A549 (cell line): ENCODE data around the gene ALG12. TPM values are rescaled to one million over a fixed set of nuclear protein-coding genes. Genes with fewer than 3 reads are reported as not detected.

Experiments used
- ATAC-seq, 2 experiments: fragments of 200-7000 bp in 1 of 2; fragments of >200 bp in 1 of 2; cut with Nextera tagmentation in 1 of 2; cut with Tn5 transposase in 1 of 2; 3 replicates each; pipeline versions ENCODE4 v1.8.0 to v1.9.1; 2018 to 2020; ENCODE audit warnings: mild to moderate bottlenecking in 1 of 2, moderate library complexity in 1 of 2
- CTCF ChIA-PET: fragments of 300-600 bp; sonication (Branson Sonifier 250); formaldehyde crosslinking; extraction: SDS; loops from one replicate; lab custom pipeline; 2021; ENCODE audit warnings: antibody characterized with exemption, inconsistent platforms; lab: Yijun Ruan, JAX
- POLR2A ChIA-PET: fragments of 350-600 bp; formaldehyde crosslinking; extraction: SDS; loops from one replicate; lab custom pipeline; 2021; ENCODE audit warnings: antibody characterized with exemption, inconsistent platforms; lab: Yijun Ruan, JAX
- DNase-seq, 2 experiments: peaks; one replicate each; pipeline versions ENCODE4 v3.0.0 to v3.0.0-alpha.2; 2011 to 2016; ENCODE audit warnings: low read depth in 1 of 2, low spot score in 1 of 2
- FAIRE-seq: peaks from 2 replicates; lab custom pipeline; 2011; peaks lifted over from hg19 to GRCh38; lab: Jason Lieb, UNC
- H3K27ac ChIP-seq, 2 experiments: fragments of >200 bp; sonication (Bioruptor Twin); formaldehyde crosslinking; 3 replicates each; pipeline ENCODE4 v1.5.1; 2016 to 2017
- H3K4me1 ChIP-seq: fragments of >200 bp; sonication (Bioruptor Twin); formaldehyde crosslinking; 3 replicates; pipeline ENCODE4 v1.6.1; 2016
- H3K4me2 ChIP-seq: fragments of >200 bp; sonication (Bioruptor Twin); formaldehyde crosslinking; 3 replicates; pipeline ENCODE4 v1.6.1; 2016
- H3K4me3 ChIP-seq: fragments of >200 bp; sonication (Bioruptor Twin); formaldehyde crosslinking; 3 replicates; pipeline ENCODE4 v1.5.1; 2016
- H3K9me3 ChIP-seq: fragments of >200 bp; sonication (Bioruptor Twin); formaldehyde crosslinking; 3 replicates; pipeline ENCODE4 v1.6.1; 2016
- CBX8 ChIP-seq: fragments of 200-600 bp; sonication (generic); IDR thresholded peaks from 2 replicates; pipeline ENCODE4 v1.6.1; 2016
- CEBPB ChIP-seq, 2 experiments: fragments of >200 bp in 1 of 2; sonication (Bioruptor Twin) in 1 of 2; formaldehyde crosslinking in 1 of 2; IDR thresholded peaks; 2 replicates each; pipeline ENCODE4 v1.6.1; 2012 to 2016
- EHMT2 ChIP-seq: fragments of 200-600 bp; sonication (generic); IDR thresholded peaks from 2 replicates; pipeline ENCODE4 v1.6.1; 2016; ENCODE audit warnings: antibody characterized with exemption, low read depth, mild to moderate bottlenecking, moderate library complexity
- ELK1 ChIP-seq: fragments of 150-350 bp; IDR thresholded peaks from 2 replicates; pipeline ENCODE4 v1.6.1; 2014; ENCODE audit warnings: low read depth, mild to moderate bottlenecking, low read length
- HDAC2 ChIP-seq: fragments of 200-600 bp; sonication (generic); IDR thresholded peaks from 2 replicates; pipeline ENCODE4 v1.6.1; 2016
- HOXB5 ChIP-seq: fragments of 250-450 bp; sonication (Bioruptor Pico); IDR thresholded peaks from 2 replicates; pipeline ENCODE4 v1.5.0; 2020; ENCODE audit warnings: mild to moderate bottlenecking, moderate library complexity
- JUNB ChIP-seq: fragments of >200 bp; sonication (Bioruptor Twin); formaldehyde crosslinking; IDR thresholded peaks from 2 replicates; pipeline ENCODE4 v1.6.1; 2016
- NFE2L2 ChIP-seq: fragments of 150-350 bp; conservative IDR thresholded peaks from 2 replicates; pipeline ENCODE4 v1.6.1; 2014; ENCODE audit warnings: low read length
- NPAS2 ChIP-seq: fragments of 250-450 bp; sonication (Bioruptor Pico); IDR thresholded peaks from 2 replicates; pipeline ENCODE4 v1.8.0; 2022; ENCODE audit warnings: mild to moderate bottlenecking, moderate library complexity, borderline replicate concordance
- POLR2A ChIP-seq: IDR thresholded peaks from 2 replicates; pipeline ENCODE4 v1.6.1; 2012; ENCODE audit warnings: mild to moderate bottlenecking, low read length
- RAD21 ChIP-seq, 2 experiments: fragments of >200 bp in 1 of 2; sonication (Bioruptor Twin) in 1 of 2; formaldehyde crosslinking in 1 of 2; IDR thresholded peaks in 1 of 2; conservative IDR thresholded peaks in 1 of 2; 2 replicates in 1 of 2; 3 replicates in 1 of 2; pipeline ENCODE4 v1.6.1; 2012 to 2018; ENCODE audit warnings: inconsistent platforms in 1 of 2
- RCOR1 ChIP-seq: fragments of 150-350 bp; IDR thresholded peaks from 2 replicates; pipeline ENCODE4 v1.6.1; 2014; ENCODE audit warnings: antibody characterized with exemption, low read length, low read depth
- REST ChIP-seq: fragments of 200-600 bp; sonication (generic); IDR thresholded peaks from 2 replicates; pipeline ENCODE4 v1.6.1; 2016; ENCODE audit warnings: antibody characterized with exemption, mild to moderate bottlenecking, moderate library complexity
- SMC3 ChIP-seq: fragments of >200 bp; sonication (Bioruptor Twin); formaldehyde crosslinking; IDR thresholded peaks from 3 replicates; pipeline ENCODE4 v1.6.1; 2018; ENCODE audit warnings: inconsistent platforms
- TP53 ChIP-seq: fragments of 250-450 bp; sonication (Bioruptor Pico); IDR thresholded peaks from 2 replicates; pipeline ENCODE4 v1.5.0; 2021; ENCODE audit warnings: mild to moderate bottlenecking, moderate library complexity
- WGBS: methylation state at CpG from one replicate; pipeline ENCODE4 v1.1.6; 2017; ENCODE audit errors: missing lambda C conversion rate; 5-methylcytosine and 5-hydroxymethylcytosine counted together
- polyA plus RNA-seq, 4 experiments: library from polyadenylated mRNA; depleted of rRNA in 3 of 4; stranded (reverse); fragments of >200 nt; fragmentation: RNase III in 1 of 4; extraction: RNeasy Plus Mini Kit Qiagen cat#74134 plus additional on column Dnase treatment in 1 of 4; gene quantifications; 2 replicates in 3 of 4; 3 replicates in 1 of 4; pipeline ENCODE4 v1.2.3, GENCODE V29; 2011 to 2017
- TF ChIP-seq, protein P1 (sequence below): fragments of >200 bp; sonication (Bioruptor Twin); formaldehyde crosslinking; IDR thresholded peaks from 3 replicates; pipeline ENCODE4 v1.5.1; 2016
- TF ChIP-seq, protein P2 (sequence below): fragments of 450-650 bp; IDR thresholded peaks from 2 replicates; pipeline ENCODE4 v1.6.1; 2014; ENCODE audit warnings: antibody characterized with exemption

The ALG12 gene
- polyA plus RNA-seq, 2 of the 4 experiments (the other 2 are of a cell fraction): 4.4 to 7.7 TPM

DNA sequence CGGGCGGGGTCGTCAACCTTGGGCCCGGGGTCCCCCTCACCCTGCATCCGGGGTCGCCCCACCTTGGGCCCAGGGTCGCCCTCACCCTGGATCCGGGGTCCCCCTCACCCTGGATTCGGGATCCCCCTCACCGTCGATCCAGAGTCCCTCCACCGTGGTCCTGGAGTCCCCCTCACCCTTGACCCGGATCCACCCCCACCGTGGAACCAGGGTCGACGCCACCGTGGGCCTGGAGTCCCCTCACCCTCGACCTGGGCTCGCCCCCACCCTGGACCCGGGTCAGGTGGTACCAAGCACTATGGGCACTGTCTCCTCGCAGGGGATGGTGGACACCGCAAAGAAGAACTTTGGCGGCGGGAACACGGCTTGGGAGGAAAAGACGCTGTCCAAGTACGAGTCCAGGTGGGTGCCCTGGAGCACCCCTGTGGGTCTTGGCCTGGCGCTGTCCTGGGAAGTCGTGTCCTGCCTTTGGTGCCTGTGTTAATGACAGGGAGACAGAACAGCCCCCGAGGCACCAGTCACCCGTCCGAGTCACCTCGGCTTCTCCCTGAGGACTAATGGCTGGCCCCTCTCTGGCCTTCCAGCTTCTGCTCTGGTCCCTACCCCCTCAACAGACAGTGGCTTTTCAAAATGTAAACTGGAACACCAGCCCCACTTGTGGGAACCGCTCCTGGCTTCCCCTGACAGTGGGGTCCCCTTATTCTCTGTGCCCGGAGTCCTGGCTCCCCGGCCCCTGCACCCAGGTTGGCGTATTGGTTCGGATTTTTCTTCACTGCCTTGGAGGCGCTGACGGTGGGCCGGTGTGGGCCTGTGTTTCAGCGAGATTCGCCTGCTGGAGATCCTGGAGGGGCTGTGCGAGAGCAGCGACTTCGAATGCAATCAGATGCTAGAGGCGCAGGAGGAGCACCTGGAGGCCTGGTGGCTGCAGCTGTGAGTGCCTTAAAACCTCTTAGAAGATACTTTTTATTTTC, 958 bp upstream of the ALG12 start (continued):
- TF ChIP-seq, protein P1, sequence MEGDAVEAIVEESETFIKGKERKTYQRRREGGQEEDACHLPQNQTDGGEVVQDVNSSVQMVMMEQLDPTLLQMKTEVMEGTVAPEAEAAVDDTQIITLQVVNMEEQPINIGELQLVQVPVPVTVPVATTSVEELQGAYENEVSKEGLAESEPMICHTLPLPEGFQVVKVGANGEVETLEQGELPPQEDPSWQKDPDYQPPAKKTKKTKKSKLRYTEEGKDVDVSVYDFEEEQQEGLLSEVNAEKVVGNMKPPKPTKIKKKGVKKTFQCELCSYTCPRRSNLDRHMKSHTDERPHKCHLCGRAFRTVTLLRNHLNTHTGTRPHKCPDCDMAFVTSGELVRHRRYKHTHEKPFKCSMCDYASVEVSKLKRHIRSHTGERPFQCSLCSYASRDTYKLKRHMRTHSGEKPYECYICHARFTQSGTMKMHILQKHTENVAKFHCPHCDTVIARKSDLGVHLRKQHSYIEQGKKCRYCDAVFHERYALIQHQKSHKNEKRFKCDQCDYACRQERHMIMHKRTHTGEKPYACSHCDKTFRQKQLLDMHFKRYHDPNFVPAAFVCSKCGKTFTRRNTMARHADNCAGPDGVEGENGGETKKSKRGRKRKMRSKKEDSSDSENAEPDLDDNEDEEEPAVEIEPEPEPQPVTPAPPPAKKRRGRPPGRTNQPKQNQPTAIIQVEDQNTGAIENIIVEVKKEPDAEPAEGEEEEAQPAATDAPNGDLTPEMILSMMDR: no peak
- TF ChIP-seq JUNB (no peak), HOXB5 (no peak), NFE2L2 (no peak)

DNA sequence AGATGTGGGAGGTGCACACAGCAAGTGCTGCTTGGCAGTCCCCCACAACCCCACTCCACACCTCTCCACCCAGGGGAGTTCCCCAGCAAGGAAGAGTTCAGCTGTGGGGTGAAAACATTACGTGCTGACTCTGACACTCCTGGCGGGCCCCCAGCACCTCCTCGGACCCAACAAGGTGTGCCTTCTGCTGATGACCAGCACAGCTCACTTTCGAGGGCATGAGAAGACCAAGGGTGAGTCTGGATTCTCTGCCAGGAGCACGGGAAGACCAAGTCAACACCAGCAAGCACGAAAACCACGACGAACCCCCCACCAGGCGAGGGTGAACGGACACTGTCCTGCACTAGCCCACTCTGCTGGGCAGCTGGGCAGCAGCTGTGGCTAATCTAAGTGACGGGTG, 1.4 kb downstream of the ALG12 start:
- Histone ChIP-seq H3K4me1 (peaks cover 5% of the 10 kb centered on the region; the same call in 1 of the 3 replicates), H3K9me3 (no peaks in the 10 kb centered on the region), H3K27ac (no peak overlapping the region), H3K4me3 (no peak overlapping the region), H3K4me2 (no peak overlapping the region)
- FAIRE-seq (no peak), ATAC-seq (no peak), DNase-seq (no peak)
- CTCF ChIA-PET: no interaction called here
- TF ChIP-seq TP53 (CRISPR knock-in tag) (no peak), RCOR1 (no peak), POLR2A (no peak), RAD21 (conservative IDR thresholded peaks at IDR 0.05 in 1 of 2, IDR thresholded peaks at IDR 0.05 in 1 of 2) (no peak), CBX8 (no peak), REST (no peak)
- TF ChIP-seq, protein P2, sequence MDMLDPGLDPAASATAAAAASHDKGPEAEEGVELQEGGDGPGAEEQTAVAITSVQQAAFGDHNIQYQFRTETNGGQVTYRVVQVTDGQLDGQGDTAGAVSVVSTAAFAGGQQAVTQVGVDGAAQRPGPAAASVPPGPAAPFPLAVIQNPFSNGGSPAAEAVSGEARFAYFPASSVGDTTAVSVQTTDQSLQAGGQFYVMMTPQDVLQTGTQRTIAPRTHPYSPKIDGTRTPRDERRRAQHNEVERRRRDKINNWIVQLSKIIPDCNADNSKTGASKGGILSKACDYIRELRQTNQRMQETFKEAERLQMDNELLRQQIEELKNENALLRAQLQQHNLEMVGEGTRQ: no peak
- WGBS: 83% methylated on average over 11 of the region's 11 CpGs
- POLR2A ChIA-PET: no interaction called here

GRCh38 chr22:49915610-49916009, 2.6 kb downstream of the ALG12 start:
- FAIRE-seq (no peak), DNase-seq (no peak), ATAC-seq (no peak)
- Histone ChIP-seq H3K4me1 (peaks cover 5% of the 10 kb centered on the region; the same call in 1 of the 3 replicates), H3K27ac (no peak overlapping the region), H3K9me3 (no peaks in the 10 kb centered on the region), H3K4me2 (no peak overlapping the region), H3K4me3 (no peak overlapping the region)
- TF ChIP-seq HDAC2 (no peak), ELK1 (no peak), CEBPB (IDR thresholded peaks at IDR 0.05) (no peak), SMC3 (no peak), REST (peak; percentile 73), NPAS2 (CRISPR knock-in tag) (no peak), EHMT2 (no peak)
- WGBS: 86% methylated on average over 10 of the region's 12 CpGs
- POLR2A ChIA-PET: no interaction called here
- CTCF ChIA-PET: interaction anchor here (1.5 kb wide), 1 partner anchor 59 kb away, joined by 4 read pairs; no protein-coding TSS in a partner anchor
